NCI-H146 treated with DMSO at 0.1 percent for 48 hours (cell line): ENCODE results near the gene IDH3G.

ENCODE experiments used
- DNase-seq: peaks from one replicate; lab custom pipeline; 2025; ENCODE audit not compliant: unreplicated experiment; lab: John Stamatoyannopoulos, UW

Gene IDH3G

DNA sequence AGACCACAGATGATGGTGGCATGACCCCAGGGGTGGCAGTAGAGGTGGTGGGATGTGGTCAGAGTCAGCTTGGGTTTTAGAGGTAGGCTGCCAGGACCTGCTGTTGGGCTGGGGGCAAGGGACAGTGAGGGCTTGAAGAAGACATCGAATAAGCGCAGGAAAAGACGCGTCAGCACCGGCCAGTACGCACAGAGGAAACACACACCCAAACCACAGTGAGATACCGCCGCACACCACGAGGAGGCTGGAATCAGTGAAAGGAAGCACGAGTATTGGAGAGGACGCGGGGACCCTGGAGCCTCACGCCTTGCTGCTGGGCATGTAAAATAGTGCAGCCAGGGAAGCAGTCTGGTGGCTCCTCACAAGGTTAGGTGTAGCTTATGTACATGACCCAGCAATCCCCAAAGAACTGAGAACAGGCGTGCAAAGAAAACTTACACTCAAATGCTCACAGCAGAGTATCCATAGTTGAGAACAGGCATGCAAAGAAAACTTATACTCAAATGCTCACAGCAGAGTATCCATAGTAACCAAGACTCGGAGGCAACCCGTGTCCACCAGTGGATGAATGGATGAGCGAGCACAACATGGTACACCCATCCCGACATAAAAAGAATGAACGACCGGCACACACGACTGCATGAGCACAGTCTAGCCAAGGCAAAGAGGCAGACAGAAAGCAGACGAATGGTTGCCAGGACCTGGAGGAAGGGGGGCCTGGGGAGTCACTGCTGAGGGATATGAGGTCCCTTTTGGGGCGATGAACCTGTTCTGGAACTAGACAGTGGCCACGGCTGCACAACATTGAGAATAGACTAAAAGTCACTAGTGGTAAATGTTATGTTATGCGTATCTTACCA, 22.9 kb upstream of the IDH3G start:
- no peak for DNase-seq

DNA sequence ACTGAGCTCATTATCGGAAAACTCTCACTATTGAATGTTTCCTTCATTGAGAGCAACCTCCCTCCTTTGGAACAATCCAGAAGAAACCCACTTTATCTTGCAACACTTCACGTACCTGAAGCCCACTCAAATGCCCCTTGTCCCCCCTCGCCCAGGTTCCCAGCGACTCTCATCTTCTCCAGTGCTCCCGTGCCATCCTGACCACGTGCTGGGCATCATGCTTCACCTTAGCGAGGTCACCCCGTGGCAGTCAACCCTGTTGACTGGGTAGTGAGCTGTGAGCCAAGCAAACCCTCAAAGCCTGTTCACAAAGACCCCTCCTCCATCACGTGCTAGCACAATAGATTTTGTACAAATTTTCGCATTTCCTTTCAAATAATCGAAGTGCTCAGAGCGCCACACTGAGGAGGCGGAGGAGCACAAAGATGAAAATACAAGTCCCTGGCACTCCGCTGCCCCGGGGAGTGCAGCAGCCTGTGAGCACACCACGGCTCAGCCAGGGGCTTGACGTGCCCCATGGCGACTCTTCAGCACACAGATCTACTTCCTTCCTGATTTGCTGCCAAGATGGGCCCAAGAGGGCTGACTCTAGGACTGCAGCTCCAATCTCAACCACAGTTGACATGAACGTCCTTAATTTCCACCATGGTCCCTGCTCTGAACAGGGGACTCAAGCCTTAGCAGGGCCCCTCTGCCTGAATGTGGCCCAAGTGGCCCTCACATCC, 20.6 kb upstream of the IDH3G start:
- no peak for DNase-seq

GRCh38 chrX:153813161-153813560, 19.0 kb upstream of the IDH3G start:
- DNase-seq: no peak

GRCh38 chrX:153812220-153812619, 18.0 kb upstream of the IDH3G start:
- DNase-seq: no peak

- DNase-seq: no peak
Observed at GRCh38 chrX:153807976-153808375, 13.8 kb upstream of the IDH3G start.

DNA sequence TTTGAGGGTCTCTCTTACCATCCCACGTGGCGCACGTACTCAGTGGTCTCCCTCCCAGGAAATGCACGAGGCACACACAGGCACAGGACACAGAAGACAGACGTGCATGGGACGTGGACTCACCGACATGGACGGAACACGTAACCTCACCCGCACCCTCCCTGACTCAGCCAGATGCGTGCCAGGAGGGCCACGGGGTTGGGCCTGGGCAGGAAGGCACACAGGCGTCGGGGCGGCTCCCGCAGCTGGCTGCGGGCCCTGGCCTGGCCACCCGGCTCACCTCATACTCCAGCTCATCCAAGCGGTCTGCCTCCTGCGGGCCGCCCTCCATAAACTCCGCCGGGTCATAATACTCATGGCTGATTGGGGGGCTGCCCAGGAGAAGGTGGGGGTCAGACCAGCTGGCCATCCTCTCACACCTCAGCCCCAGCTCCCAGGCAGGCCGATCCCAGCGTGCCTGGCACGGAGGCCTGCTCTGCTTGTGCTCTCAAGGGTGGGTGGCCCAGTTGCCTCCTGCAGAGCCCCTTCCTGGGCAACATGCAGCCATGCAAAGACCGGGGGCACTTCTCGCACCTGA, 12.9 kb upstream of the IDH3G start:
- DNase-seq: no peak

DNA sequence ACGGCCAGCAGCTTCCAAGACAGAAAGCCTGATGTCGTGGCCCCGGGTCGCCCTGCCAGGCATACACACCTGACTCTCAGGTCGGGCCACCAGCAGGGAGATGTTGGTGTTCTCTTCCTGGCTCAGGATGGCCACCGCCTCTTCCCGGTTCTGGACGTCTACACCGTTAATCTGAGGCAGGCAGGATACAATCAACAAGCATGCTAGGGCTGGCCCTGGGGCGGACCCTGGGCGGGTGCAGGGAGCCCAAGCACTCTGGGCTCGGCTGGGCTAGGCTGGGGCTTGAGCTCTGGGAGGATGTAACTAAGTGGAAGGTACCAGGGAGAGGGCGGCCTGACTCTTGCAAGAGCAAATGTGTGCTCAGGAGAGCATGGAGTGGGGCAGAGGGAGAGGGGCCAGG, 11.3 kb upstream of the IDH3G start:
- no peak for DNase-seq

DNA sequence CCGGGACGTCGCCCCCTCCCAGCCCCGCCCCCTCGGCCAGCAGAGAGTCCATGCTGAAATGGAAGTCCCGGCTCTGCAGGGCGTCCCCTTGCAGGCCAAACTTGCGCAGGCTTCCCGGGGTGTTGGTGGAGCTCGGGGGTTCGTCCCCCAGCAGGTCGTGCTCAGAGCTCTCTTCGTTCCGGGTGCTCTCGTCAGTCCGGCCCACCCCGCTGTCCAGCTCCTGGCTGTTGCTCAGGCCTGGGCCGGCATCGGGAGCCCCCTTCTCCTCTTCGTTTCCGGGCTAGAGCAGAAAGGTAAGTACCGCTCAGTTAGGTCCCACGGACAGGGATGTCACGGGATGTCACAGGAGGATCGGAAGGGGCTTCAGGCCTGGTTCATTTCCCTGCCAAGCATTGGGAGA, 10.4 kb upstream of the IDH3G start:
- DNase-seq: no peak

- no peak for DNase-seq
Observed at GRCh38 chrX:153804100-153804595, 10.0 kb upstream of the IDH3G start.

DNA sequence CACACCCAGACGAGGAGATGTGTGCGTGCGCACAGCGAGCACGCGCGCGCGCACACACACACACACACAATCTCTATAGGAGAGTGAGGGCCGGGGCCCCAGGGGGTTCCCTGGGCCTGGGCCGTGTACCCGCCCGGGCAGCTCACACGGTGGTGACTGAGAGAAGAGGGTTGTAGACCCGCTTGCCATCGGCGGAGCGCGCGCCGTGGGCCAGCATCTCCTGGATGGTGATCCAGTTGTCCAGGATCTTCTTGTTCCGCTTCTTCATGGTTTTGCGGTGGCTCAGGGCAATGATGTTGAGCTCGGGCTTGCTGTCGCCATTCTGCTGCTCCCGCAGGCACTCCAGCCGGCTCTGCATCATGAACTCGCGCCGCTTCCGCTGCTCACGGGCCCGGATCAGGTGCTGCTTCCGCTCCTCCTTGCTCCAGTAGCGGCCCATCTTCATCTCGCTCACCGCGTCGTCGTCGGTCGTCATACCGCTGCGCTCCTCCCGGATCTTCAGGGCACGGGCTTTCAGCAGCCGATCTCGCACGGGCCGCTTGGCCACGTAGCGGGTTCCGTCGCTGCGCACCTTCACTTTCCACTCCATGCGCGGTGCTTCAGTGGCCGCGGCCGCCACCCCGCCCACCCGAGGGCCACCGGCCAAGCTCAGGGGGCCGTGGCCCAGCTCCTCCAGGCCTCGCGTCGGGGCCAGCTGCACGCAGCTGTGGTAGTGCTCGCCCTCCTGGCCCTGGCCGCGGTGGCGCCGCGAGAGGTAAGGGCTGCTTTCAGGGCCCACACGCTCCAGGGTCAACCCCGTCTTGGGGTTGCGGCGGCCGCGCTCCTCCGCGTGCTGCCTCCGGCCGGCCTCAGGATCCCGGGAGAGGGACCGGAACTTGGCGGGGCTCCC, 9.3 kb upstream of the IDH3G start:
- DNase-seq: no peak

DNA sequence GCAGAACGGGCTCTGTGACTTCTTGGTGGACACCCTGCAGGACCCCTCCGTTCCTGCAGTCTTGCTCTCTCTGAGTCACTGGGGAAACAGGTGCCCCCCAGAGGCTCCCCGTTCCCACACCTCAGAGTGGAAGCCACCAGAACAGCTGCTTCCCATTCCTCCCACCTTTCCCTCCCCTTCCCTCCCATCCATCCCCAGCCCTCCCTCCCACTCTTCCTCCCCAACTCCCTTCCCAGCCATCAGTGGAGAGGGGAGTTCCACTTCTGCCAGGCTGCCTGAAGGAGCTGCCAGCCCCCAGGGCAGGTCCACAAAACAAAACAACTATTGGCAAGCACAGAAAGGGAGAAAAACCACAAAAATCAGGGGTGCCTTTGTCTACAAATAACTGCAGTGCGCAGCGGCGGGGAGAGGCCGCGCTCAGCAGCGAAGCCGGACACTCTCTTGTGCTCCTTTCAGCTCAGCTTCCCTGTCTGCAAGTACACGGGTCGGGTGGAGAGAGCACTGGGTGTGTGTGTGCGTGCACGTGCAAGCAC, 8.4 kb upstream of the IDH3G start:
- DNase-seq: no peak

DNA sequence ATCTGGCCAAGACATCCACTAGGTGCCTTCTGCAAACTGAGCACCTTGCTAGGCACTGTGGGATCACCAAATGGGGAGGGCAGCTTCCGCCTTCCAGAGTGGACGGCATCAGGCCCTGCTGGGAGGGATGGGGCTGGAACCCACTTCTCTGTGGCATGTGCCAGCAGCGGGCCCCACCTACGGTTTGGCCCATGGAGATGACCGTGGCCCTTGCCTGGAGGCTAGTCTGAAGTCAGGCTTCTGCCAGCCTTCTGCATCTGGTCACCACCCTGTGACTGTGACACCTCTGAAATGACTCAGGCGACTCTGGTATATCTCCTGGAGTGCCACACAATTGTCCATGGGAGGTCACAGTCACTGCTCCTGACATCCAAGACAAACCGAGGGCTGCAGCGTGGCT, 7.5 kb upstream of the IDH3G start:
- no peak for DNase-seq

GRCh38 chrX:153800746-153801145, 6.6 kb upstream of the IDH3G start:
- DNase-seq: no peak

- no peak for DNase-seq
Observed at GRCh38 chrX:153800177-153800722, 6.1 kb upstream of the IDH3G start.

DNA sequence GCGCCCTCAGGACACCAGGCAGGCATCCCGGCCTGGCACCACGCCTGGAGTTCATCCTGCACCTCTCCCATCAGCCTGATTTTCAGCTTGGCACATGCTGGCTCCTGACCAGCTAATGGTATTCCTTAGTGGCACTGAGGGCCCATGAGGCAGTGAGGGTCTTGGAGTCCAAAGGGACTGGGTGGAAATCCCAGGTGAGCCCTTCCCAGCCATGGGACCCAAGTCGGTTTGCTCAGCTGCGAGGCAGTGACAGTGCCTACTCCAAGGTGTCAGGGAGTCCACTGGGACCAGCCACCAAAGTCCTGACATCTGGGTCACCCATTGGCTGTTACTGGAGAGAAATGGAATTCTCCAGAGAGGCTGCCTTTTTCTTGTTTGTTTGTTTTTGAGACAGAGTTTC, 5.2 kb upstream of the IDH3G start:
- no peak for DNase-seq

DNA sequence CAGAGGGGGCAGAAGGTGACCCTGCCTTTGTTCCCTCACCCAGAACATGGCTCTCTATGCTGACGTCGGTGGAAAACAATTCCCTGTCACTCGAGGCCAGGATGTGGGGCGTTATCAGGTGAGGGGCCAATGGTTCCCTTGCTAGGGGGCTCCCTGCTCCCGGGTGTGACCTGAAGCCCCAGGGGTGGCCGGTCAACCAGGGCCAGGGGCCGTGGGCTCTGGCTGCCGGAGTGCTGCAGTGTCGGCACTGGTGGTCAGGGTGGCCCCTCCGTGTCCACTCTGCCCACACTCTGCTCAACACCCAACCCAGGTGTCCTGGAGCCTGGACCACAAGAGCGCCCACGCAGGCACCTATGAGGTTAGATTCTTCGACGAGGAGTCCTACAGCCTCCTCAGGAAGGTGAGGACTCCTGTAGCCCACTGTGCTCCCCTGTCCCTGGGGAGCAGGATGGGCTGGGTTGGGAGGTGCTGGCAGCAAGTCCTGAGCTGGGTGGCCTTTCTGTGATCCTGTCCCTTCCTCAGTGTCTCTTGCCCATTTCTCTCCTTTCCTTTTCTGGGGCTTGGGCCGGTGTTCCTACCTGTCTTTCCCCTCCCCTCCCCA, 3.3 kb upstream of the IDH3G start:
- DNase-seq: no peak

- no peak for DNase-seq
Observed at GRCh38 chrX:153794897-153795816, 982 bp upstream of the IDH3G start.

DNA sequence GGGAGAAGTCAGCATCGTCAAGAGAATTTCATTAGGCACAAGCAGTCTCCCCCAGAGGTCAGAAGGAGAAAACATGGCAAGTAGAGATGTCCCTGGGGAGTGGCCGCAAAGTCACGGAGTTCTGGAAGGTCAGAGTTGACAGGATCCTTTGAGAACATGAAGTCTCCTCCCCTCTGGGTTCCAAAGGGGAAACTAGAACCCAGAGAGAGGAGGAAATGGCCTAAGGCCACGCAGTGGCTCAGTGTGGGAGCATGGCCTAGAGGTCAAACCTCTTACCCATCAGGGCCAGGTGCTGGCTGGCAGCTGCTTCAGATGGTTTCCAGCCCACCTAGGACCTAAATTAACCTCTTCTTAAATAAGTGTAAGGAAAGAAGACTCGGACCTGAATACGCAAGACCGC, 884 bp downstream of the IDH3G start:
- DNase-seq: no peak

DNA sequence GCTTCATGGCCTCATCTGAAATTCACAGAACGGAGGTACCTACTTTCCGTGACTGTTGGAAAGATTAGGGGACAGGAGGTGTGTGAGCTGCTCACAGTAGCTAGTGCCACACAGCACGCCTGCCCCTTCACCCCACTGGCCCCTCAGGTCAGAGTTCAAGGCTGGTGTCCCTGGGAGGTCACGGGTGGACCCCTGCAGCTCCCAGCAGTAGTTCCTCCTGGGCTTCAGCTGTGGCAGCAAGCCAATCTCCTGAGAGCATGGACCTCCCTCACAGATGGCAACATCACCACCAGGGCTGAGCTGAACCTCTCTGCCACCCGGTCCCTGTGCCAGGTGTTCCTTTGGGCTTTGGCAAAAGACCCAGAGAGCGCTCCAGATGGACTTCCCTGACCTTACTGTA, 1.8 kb downstream of the IDH3G start:
- no peak for DNase-seq
